ENCODE measurements around the gene DOC2A.
"Not testable (repeated sequence)": the region's sequence is repeated elsewhere in the genome, so short reads cannot be mapped to it uniquely, and the experiment has no call there.

Gene DOC2A

DNA sequence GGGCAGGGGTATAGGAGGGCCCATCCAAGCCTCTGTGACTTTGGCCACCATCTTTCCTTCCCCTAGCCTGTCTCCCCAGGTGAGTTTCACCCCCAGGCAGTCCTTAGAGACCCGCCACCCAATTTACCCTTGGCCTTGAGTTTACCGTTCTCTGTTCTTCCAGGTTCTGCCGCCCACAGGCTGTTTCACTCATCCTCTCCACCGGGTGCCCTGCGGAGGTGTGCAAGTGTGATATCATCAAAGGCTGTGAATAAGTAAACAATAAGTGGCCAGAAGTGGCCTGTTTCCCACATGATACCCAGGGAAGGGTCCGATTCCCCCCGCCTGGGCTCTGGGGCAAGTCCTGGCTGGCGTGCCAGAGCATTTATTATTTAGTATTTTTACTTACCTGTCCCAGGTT lies 35.4 kb upstream of the DOC2A start:
- Histone ChIP-seq H3K4me1 (ENCODE audit: control insufficient read depth in 5 of 5, insufficient read depth in 5 of 5, low read length in 5 of 5) (no peaks in the 10 kb centered on the region), H3K4me3 (ENCODE audit: low read depth in 1 of 5, low read length in 5 of 5) (no peak overlapping the region)

DNA sequence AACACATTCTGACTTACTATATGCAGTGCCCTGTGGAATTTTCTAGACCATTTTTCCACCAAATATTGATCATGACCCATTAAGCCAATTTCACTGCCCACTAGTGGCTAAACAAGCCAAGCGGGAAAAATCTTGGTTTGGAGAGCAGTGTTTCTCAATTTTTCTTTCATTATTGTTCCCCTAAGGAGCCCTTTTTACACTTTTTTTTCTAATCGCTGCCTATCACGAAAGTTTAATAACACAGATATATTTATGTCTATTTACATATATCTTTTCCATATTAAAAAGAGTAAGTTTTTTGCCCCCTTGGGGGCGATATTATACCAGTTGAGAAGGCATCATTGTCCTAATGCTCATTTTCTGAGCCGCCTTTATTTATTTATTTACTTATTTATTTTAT lies 31.0 kb upstream of the DOC2A start:
- Histone ChIP-seq H3K36me3 (ENCODE audit: control insufficient read depth in 5 of 5, insufficient read depth in 5 of 5, low read length in 5 of 5) (no peaks in the 10 kb centered on the region), H3K9me3 (ENCODE audit: control insufficient read depth in 5 of 5, low read length in 5 of 5) (no peaks in the 10 kb centered on the region), H3K4me1 (ENCODE audit: control insufficient read depth in 5 of 5, insufficient read depth in 5 of 5, low read length in 5 of 5) (no peaks in the 10 kb centered on the region), H3K27ac (ENCODE audit: low read depth, low read length) (no peak overlapping the region), H3K4me3 (ENCODE audit: low read depth in 1 of 5, low read length in 5 of 5) (no peak overlapping the region), H3K9ac (ENCODE audit: low read length in 5 of 5) (no peak overlapping the region), H3K27me3 (ENCODE audit: control insufficient read depth in 5 of 5, insufficient read depth in 4 of 5, low read length in 5 of 5) (peaks cover 0 to 4% (median 0%) of the 10 kb centered on the region in 5 donors)

More for the DNA sequence above, 35.4 kb upstream of the DOC2A start:
- no peak overlapping the region for H3K9ac ChIP-seq (ENCODE audit: low read length in 5 of 5)
- no peaks in the 10 kb centered on the region for H3K36me3 ChIP-seq (ENCODE audit: control insufficient read depth in 5 of 5, insufficient read depth in 5 of 5, low read length in 5 of 5)
- peaks cover 0 to 4% (median 0%) of the 10 kb centered on the region in 5 donors for H3K27me3 ChIP-seq (ENCODE audit: control insufficient read depth in 5 of 5, insufficient read depth in 4 of 5, low read length in 5 of 5)
- no peaks in the 10 kb centered on the region for H3K9me3 ChIP-seq (ENCODE audit: control insufficient read depth in 5 of 5, low read length in 5 of 5)
- no peak overlapping the region for H3K27ac ChIP-seq (ENCODE audit: low read depth, low read length)

DNA sequence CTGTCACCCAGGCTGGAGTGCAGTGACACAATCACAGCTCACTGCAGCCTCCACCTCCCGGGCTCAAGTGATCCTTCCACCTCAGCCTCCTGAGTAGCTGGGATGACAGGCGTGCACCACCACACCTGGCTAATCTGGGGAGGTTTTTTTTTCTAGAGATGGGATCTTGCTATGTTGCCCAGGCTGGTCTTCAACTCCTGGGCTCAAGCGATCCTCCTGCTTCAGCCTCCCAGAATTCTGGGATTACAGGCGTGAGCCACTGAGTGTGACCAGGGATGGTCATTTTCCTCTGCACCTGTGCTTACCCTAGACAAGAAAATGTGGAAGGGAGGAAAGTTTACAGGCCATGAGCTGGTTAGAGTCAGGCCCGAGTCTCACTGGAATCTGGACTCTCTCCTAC lies 29.9 kb upstream of the DOC2A start:
- H3K4me1 ChIP-seq (ENCODE audit: control insufficient read depth in 5 of 5, insufficient read depth in 5 of 5, low read length in 5 of 5); H3K27ac ChIP-seq (ENCODE audit: low read depth, low read length); H3K9me3 ChIP-seq (ENCODE audit: control insufficient read depth in 5 of 5, low read length in 5 of 5); H3K4me3 ChIP-seq (ENCODE audit: low read depth in 1 of 5, low read length in 5 of 5); H3K36me3 ChIP-seq (ENCODE audit: control insufficient read depth in 5 of 5, insufficient read depth in 5 of 5, low read length in 5 of 5); H3K27me3 ChIP-seq (ENCODE audit: control insufficient read depth in 5 of 5, insufficient read depth in 4 of 5, low read length in 5 of 5); H3K9ac ChIP-seq (ENCODE audit: low read length in 5 of 5): not testable (repeated sequence)

DNA sequence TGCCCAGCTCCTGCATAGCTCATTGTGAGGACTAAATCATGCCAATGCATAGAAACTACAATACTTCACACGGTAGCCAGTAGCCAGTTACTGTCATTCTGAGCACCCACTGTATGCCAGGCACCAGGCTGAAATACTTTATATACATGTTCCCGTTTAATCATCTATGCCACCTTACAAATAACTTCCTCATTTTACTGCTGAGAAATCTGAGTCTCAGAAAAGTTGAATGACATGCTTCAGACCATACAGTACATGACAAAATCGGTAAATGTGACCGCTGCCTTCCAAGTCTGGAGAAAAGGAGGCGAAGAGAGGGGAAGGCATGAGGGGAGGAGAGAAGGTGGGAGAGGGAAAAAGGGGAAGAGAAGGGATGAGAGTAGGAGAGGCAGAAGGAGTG lies 29.4 kb upstream of the DOC2A start:
- Histone ChIP-seq H3K4me3 (ENCODE audit: low read depth in 1 of 5, low read length in 5 of 5) (no peak overlapping the region), H3K4me1 (ENCODE audit: control insufficient read depth in 5 of 5, insufficient read depth in 5 of 5, low read length in 5 of 5) (no peaks in the 10 kb centered on the region), H3K9ac (ENCODE audit: low read length in 5 of 5) (no peak overlapping the region), H3K27ac (ENCODE audit: low read depth, low read length) (no peak overlapping the region), H3K27me3 (ENCODE audit: control insufficient read depth in 5 of 5, insufficient read depth in 4 of 5, low read length in 5 of 5) (peaks cover 0 to 4% (median 1%) of the 10 kb centered on the region in 5 donors), H3K36me3 (ENCODE audit: control insufficient read depth in 5 of 5, insufficient read depth in 5 of 5, low read length in 5 of 5) (no peaks in the 10 kb centered on the region), H3K9me3 (ENCODE audit: control insufficient read depth in 5 of 5, low read length in 5 of 5) (no peaks in the 10 kb centered on the region)

DNA sequence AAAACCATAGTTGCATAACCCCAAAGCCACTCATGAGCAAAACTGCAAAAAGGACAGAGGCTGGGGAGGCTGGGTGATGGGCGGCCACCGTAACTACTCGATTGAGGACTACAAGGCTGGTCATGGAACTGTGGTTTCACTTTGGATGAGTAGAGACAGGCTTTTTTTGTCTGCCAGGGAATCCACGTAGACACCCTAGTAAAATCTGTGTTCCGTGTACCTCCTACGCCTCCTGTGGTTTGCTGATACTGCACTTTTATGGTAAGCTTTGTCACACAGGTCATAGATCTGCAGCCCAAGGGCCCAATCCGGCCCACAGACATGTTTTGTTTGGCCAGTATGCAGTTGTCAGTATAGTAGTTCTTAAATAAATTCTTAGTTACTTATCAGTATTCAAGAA lies 22.4 kb upstream of the DOC2A start:
- no peak overlapping the region for H3K9ac ChIP-seq (ENCODE audit: low read length in 5 of 5)
- no peaks in the 10 kb centered on the region for H3K36me3 ChIP-seq (ENCODE audit: control insufficient read depth in 5 of 5, insufficient read depth in 5 of 5, low read length in 5 of 5)
- no peak overlapping the region for H3K4me3 ChIP-seq (ENCODE audit: low read depth in 1 of 5, low read length in 5 of 5)
- no peaks in the 10 kb centered on the region for H3K9me3 ChIP-seq (ENCODE audit: control insufficient read depth in 5 of 5, low read length in 5 of 5)
- H3K27ac ChIP-seq (ENCODE audit: low read depth, low read length), result no peak overlapping the region
- peaks cover 0 to 4% (median 0%) of the 10 kb centered on the region in 5 donors for H3K4me1 ChIP-seq (ENCODE audit: control insufficient read depth in 5 of 5, insufficient read depth in 5 of 5, low read length in 5 of 5)
- H3K27me3 ChIP-seq (ENCODE audit: control insufficient read depth in 5 of 5, insufficient read depth in 4 of 5, low read length in 5 of 5), result peaks cover 33 to 49% (median 43%) of the 10 kb centered on the region in 5 donors

DNA sequence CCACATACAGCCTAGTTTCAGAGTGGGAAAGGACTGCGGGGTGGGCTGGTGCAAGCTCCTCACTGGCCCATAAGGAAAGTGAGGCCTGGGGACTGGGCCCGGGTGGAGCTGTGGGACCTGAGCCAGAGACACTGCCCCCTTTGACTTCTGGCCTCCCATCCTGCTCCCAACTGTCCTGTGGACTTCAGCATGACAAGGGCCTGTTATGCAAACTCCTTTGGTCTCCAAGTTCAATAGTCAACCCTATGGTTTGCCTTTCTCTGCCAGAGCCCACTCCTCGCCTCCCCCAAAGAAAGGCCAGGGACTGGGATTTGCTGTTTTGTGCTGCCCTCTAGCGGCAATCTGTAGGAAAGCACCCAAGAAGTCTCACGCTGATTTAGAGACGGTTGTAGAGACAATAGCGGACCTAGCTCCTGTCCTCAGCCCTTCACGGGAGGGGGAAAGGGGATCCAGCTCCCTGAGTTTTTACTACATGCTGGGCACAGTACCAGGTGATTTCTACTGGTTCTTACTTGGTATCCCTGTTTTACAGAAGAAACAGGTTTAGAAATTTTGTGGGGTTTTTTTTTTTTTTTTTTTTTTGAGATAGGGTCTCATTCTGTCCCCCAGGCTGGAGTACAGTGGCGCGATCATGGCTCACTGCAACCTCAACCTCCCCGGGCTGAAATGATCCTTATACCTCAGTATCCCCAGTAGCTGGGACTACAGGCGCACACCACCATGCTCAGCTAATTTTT lies 21.4 kb upstream of the DOC2A start:
- peaks cover 33 to 59% (median 50%) of the 10 kb centered on the region in 5 donors for H3K27me3 ChIP-seq (ENCODE audit: control insufficient read depth in 5 of 5, insufficient read depth in 4 of 5, low read length in 5 of 5)
- no peaks in the 10 kb centered on the region for H3K9me3 ChIP-seq (ENCODE audit: control insufficient read depth in 5 of 5, low read length in 5 of 5)
- no peaks in the 10 kb centered on the region for H3K36me3 ChIP-seq (ENCODE audit: control insufficient read depth in 5 of 5, insufficient read depth in 5 of 5, low read length in 5 of 5)
- no peak overlapping the region for H3K9ac ChIP-seq (ENCODE audit: low read length in 5 of 5)
- no peak overlapping the region for H3K4me3 ChIP-seq (ENCODE audit: low read depth in 1 of 5, low read length in 5 of 5)
- peaks cover 0 to 4% (median 0%) of the 10 kb centered on the region in 5 donors for H3K4me1 ChIP-seq (ENCODE audit: control insufficient read depth in 5 of 5, insufficient read depth in 5 of 5, low read length in 5 of 5)
- no peak overlapping the region for H3K27ac ChIP-seq (ENCODE audit: low read depth, low read length)

DNA sequence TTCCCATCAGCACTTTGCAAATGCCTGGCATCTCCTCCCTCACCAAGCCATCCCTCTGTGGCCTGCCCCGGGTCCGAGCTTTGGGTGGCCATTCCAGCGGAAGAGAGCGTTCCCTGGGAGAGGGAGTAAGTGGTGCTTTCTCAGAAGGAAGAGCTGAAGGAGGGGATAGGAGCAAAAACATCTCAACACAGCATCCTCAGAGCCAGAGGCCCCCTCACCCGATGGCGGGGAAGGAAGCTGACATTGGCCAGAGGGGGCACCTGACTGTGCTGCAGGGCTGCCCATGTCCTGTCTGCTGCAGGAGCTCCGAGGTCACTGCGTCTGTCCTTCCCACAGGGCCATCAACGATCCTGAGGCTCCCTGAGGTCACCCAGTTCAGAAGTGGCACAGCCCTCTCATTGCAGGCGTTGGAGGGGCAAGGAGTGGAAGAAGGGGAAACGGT lies 20.7 kb upstream of the DOC2A start:
- Histone ChIP-seq H3K27ac (ENCODE audit: low read depth, low read length) (no peak overlapping the region), H3K9ac (ENCODE audit: low read length in 5 of 5) (no peak overlapping the region)

DNA sequence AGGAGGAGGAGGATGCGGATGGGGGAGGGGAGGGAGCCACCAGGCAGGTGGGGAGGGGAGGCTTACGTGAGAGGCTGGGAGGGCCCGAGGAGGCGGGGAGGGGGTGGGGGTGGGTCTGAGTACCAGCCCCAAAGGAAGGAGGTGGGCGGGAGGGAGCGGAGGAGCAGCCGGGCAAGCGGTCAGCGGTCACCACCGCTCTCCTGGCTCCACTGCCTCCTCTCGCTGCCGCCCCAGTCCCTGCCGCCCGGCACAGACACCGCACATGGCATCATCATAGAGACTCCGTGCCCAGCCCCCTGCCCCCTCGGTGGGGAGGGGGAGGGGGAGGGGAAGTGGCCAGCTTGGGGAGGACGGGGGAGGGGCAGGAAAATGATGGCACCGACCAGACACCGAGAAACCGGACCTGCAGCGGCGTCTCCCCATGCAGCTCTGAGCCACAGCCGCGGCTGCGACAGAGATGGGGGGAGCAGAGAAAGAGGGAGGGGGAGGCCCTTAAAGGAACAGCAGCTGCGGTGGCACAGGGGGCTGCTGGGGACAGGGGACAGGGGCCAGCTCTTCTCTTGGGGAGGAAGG lies 20.1 kb upstream of the DOC2A start, which contains the start of gene TLCD3B:
Gene TLCD3B, minus strand, starts transcription at position 431 of the 573 bp plus-strand sequence. CDS start 744 bp downstream, outside the sequence.
- no peaks in the 10 kb centered on the region for H3K36me3 ChIP-seq (ENCODE audit: control insufficient read depth in 5 of 5, insufficient read depth in 5 of 5, low read length in 5 of 5)
- peaks cover 0 to 4% (median 0%) of the 10 kb centered on the region in 5 donors for H3K4me1 ChIP-seq (ENCODE audit: control insufficient read depth in 5 of 5, insufficient read depth in 5 of 5, low read length in 5 of 5)
- no peak within 1 kb of the TSS for H3K4me3 ChIP-seq (ENCODE audit: low read depth in 1 of 5, low read length in 5 of 5)
- H3K27me3 ChIP-seq (ENCODE audit: control insufficient read depth in 5 of 5, insufficient read depth in 4 of 5, low read length in 5 of 5), result peaks cover 33 to 66% (median 62%) of the 10 kb centered on the region in 5 donors
- no peak within 1 kb of the TSS for H3K27ac ChIP-seq (ENCODE audit: low read depth, low read length)
- no peak within 1 kb of the TSS for H3K9ac ChIP-seq (ENCODE audit: low read length in 5 of 5)
- H3K9me3 ChIP-seq (ENCODE audit: control insufficient read depth in 5 of 5, low read length in 5 of 5), result no peaks in the 10 kb centered on the region

More for the DNA sequence above, 20.7 kb upstream of the DOC2A start:
- no peaks in the 10 kb centered on the region for H3K9me3 ChIP-seq (ENCODE audit: control insufficient read depth in 5 of 5, low read length in 5 of 5)
- no peak overlapping the region for H3K4me3 ChIP-seq (ENCODE audit: low read depth in 1 of 5, low read length in 5 of 5)
- H3K36me3 ChIP-seq (ENCODE audit: control insufficient read depth in 5 of 5, insufficient read depth in 5 of 5, low read length in 5 of 5), result no peaks in the 10 kb centered on the region
- peaks cover 36 to 66% (median 58%) of the 10 kb centered on the region in 5 donors for H3K27me3 ChIP-seq (ENCODE audit: control insufficient read depth in 5 of 5, insufficient read depth in 4 of 5, low read length in 5 of 5)
- peaks cover 0 to 4% (median 0%) of the 10 kb centered on the region in 5 donors for H3K4me1 ChIP-seq (ENCODE audit: control insufficient read depth in 5 of 5, insufficient read depth in 5 of 5, low read length in 5 of 5)

DNA sequence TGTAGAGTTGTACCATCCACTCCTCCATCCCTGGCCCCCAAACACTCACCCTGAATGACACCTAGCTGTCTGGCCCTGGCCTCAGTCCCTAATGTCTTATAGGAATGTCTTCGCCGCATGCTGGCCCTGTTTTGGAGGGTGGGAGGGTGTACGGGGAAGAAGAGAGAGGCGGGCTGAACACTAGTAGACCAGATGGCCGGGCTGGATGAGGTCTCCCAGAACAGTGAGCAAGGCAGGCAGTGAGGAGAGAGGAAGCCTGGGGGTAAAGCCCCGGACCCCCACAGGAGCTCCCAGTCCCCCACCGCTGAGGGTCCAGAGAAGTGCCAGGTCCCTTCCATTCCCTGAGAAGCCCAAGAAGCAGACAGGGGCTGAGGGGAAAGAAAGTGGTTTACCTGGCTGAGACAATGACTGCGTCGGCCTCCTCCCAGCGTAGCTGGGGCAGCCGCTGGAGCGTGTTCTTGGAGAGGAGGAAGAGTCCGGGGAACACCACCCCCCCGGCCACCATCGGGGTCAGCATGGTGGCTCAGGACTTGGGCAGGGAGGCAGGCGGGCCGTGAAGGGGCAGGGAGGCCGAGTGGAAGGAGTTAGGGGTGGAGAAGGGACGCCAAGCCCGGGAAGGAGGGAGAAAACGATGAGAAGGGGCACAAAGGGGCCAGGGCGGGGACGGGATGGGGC lies 19.3 kb upstream of the DOC2A start:
- H3K4me1 ChIP-seq (ENCODE audit: control insufficient read depth in 5 of 5, insufficient read depth in 5 of 5, low read length in 5 of 5), result peaks cover 0 to 4% (median 0%) of the 10 kb centered on the region in 5 donors
- H3K9ac ChIP-seq (ENCODE audit: low read length in 5 of 5), result no peak overlapping the region
- H3K36me3 ChIP-seq (ENCODE audit: control insufficient read depth in 5 of 5, insufficient read depth in 5 of 5, low read length in 5 of 5), result no peaks in the 10 kb centered on the region
- no peak overlapping the region for H3K4me3 ChIP-seq (ENCODE audit: low read depth in 1 of 5, low read length in 5 of 5)
- H3K27me3 ChIP-seq (ENCODE audit: control insufficient read depth in 5 of 5, insufficient read depth in 4 of 5, low read length in 5 of 5), result peaks cover 38 to 71% (median 66%) of the 10 kb centered on the region in 5 donors
- H3K27ac ChIP-seq (ENCODE audit: low read depth, low read length), result no peak overlapping the region
- no peaks in the 10 kb centered on the region for H3K9me3 ChIP-seq (ENCODE audit: control insufficient read depth in 5 of 5, low read length in 5 of 5)
